Right renal cortex interstitium (tissue), 3 donors: ENCODE measurements around the gene CKAP4. TPM values are rescaled to one million over a fixed set of nuclear protein-coding genes. Genes with fewer than 3 reads are reported as not detected.

ENCODE experiments used
- DNase-seq, 3 donors: peaks; one replicate each; pipeline ENCODE4 v3.0.0-alpha.2; 2013; ENCODE audit warnings: low read depth in 3 of 3, low spot score in 2 of 3
- polyA plus RNA-seq, 3 donors: library from polyadenylated mRNA; unstranded; fragments of 120-200 nt; gene quantifications; one replicate each; pipeline ENCODE4 v1.2.1, GENCODE V29; 2013; ENCODE audit not compliant: insufficient read length in 3 of 3

The CKAP4 gene
- polyA plus RNA-seq, 3 donors = 106 to 112 (median 112) TPM

DNA sequence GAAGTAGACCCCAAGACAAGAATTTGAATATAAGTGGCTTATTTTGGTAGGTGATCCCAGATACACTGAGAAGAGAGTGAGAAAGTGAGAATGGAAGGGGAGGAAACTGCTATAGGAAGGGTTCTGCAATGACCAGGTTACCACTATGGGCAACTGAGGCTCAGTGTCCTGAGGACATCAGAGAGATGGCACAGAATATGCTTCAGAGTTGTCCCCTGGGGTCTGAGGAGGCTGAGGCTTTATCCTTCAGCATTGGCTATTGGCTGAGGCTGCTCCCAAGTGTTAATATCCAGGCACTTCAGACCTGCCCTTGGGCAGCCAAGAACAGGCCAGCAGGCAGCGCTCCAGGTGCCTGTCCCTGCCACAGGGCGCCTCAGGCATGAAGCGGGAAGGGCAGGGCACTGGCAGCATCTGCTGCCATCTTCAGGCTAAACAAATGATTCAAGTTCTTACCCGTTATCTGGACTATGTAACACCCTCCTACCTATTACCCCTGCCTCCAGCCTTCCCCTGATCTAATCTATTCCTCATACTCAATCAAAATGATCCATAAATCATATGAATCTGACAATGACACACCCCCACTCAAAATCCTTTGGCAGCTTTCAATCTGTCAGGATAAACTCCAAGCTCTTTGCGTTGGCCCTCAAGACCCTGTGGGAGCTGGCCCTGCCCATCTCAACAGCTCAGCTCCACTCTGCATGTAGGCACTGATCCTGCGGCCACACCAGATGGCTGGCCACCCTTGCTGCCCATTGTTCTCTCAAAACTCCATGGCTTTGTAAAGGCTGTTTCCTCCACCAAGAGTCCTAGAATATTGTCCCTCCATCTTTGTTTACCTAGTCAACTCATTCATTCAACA lies 42.4 kb downstream of the CKAP4 start:
- no peak for DNase-seq

DNA sequence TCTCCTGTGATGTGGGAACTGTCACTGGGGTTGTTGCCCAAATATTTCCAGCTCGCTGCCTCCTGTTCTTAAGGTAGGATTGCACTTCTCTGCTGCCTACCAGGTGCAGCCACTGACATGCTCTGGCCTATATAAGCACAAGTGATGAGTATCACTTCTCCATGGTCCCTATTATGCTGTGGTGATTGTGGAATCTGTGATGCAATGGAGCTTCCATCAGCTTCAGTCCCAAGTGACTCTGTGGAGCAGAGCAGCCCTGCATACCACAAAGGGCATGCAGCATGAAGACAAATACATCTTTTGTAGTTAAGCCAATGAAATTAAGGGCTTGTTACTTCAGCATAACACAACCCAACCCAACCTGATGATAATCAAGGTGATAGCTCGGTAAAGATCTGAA lies 43.5 kb downstream of the CKAP4 start:
- no peak for DNase-seq

DNA sequence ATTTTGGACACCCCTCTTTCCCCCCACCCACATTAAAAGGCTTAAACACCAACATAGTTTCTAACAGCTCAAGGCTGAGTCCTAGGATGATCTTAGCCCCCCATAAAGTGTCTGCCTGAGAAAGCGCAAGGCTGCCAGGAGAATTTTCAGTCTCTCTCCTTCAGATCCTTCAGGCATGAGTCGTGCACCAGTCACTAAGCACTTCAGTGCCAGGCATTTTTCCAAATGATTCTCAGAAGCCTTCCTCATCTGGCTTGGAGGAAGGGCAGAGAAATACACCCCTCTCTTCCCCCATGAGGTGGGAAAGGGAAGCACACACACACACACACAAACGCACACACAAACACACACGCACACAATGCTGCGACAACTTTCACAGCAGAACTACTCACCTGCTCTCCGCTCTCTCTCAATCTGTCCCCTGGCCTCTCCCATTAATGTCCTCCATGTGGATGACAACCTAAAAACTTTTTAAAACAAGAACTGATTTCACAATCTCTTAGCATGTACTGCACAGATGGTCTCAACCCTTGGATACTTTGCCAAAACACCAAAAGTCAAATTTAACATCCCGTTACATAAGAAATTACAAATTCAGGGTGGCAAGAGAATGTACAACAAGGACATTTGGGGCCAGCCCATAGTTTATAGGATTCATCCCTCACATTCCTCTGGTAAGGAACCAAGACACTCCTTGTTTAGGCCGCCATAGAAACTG lies 49.8 kb downstream of the CKAP4 start:
- no peak for DNase-seq

DNA sequence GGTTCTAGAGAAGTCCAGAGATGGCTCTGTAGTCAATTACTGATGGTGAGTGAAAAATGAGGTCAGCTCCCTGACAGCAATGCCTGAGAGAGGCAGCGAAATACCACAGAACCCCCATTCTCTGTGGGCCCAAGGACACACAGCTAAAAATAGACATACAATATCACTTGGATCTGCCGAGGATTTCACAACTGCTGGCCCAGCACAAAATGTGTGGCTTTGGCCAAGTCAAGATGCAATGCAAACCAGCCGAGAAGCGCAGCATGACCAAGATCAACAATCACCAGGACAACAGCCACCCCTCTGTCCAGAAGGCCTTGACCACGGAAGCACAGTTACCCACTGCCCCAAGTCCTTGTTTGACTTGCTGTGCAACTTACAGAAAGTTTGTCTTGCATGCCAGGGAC lies 52.2 kb downstream of the CKAP4 start:
- no peak for DNase-seq

DNA sequence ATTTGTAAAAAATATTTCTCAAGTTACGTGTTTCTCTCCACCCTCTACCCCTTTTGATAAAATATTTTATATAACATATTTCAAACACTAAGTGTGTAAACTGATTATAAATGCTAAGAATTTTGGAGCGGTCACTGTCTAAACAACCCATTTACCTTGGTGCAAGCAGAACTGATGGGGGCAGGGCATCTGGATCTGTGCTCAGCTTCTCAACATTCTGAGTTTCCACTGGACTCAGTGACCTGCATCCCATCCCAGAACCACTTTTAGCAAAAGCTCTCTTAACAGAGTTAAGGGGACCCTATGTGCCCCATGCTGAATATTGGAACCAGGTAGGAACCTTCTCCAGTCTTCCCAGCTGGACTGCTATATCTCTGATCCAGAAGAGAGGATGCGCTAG lies 53.5 kb downstream of the CKAP4 start:
- no peak for DNase-seq

DNA sequence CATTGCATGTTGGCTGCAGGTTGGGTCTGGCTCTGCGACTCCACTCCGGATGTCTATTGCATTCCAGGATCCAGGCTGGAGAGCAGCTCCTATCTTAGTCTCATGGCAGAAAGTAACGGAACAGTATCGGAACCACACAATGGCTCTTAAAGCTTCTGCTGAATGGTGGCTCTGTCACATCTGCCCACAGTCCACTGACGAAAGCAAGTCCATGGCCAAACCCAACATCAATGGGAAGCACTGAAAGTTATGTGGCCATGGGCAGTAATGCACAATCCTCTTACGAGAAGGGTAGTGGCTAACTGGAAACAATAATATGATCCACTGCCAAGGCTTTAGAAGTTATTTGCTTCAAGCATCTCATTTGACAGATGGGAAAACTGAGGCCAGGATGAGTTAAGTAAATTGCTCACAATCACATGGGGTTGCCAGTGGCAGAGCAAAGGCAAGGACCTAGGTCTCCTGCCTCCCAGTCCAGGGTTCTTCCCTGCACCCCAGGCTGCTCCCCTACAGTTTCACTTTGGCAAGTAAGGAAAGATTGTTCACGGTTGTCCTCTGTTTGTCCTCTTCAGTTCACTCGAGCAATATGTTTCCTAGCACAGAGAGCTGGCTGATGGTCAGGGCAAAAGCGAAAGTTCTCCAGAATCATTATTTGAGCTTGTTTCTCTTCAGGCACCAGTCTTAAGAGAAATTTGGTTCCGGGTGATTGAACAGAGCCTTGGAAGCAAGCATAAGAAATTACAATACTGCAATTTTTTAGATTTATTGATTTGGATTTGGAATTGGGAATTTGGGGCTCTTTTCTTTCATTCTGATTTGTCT lies 54.2 kb downstream of the CKAP4 start:
- DNase-seq = no peak

DNA sequence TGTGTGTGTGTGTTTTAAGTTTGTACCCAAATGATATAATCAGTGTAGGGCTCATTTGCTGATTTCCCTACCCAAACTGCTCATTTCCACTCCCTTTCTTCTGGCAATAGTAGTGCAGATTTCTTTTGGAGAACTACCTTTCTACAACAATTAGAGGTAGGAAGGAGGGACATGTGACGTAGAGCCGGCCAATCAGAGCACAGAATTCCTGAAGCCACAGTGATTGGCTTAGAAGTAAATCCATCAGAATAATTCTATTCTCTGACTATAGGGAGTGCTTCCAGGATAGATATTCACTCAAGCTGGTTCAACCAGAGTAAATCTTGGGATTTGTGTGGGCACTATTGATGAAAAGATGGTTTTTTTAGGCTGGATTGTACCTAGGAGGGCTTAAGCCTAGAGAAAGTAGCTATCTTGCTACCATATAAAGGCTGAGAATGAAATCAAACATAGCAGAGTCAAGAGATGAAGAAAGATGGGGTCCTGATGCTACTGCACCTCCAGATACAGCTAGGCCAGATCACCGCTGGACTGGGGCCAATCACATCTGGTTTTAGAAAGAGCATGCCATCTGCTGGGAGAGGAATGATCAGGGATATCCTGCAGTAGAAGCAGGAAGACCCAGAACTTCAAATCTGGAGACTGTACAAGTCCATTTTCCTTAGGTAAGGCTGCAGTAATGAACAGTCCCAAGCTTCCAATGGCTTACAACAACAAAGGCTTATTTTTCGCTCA lies 55.0 kb downstream of the CKAP4 start:
- no peak for DNase-seq

DNA sequence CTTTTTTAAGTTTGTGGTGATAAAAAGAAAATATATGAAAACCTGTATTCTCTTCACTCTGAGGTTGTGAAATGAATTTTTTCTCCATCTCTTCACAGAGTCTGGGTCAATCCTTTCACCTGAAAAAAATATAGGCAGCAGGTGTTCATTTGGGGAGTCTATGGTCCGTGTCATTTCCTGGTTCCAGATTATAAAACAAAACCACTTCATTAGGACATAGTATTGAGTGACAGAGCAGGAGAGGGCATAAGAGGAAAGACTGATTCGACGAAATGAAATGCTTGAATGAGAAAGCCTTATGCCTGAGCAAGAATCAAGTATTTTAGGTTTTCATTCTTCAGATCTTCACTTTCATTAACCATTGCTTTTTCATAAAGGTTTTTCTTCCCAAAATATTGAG lies 57.2 kb downstream of the CKAP4 start:
- DNase-seq = no peak

DNA sequence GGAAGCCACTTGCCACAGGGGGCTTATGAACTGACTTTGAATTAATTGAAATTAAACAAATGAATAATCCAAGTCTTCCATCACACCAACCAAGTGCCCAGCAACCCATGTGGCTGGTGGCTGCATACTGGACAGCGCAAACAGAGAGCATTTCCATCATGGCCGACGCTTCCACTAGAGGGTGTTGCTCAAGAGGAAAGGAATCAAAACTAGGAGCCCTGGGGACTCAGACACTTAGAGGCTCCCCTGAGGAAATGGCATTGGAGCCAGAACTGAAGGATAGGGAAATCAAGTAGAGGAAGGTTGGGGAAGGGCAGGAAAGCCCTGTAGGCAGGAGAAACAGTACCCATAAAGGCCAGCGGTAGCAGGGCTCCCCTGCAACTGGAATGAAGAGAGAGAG lies 58.5 kb downstream of the CKAP4 start:
- DNase-seq = no peak

DNA sequence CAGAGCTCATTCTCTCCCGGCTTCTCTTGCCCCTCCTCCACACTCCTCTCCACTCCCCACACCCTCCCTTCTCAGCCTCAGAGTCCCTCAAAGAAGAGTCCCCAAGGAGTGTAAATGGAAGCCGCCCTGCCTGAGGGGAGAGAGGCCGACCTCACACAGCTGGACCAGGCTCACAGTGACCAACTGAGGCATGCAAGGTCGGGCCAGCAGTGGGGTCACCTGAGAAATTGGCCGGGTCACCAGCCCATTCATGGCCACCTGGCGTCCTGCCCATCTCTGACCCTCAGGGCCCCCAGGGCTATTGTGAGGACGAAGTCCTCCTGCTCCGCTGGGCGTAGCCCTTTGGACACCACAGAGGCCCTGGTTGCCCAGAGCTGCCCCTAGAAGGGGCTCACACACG lies 59.6 kb downstream of the CKAP4 start:
- DNase-seq = no peak

Other genes with a start within 250 kb of the CKAP4 start
- 10 to 100 TPM in 1 of 3 donors, 1 to 10 TPM in 2; 9.6 to 10.1 (median 9.8) TPM for gene NUAK1, start 109.1 kb downstream of the CKAP4 start, polyA plus RNA-seq
- 10 to 100 TPM; 16.7 to 20.6 (median 19.6) TPM for gene TCP11L2, start 54.7 kb upstream of the CKAP4 start, polyA plus RNA-seq
- gene POLR3B, start 109.7 kb upstream of the CKAP4 start, polyA plus RNA-seq = 10 to 100 TPM; 17.6 to 19.6 (median 18.2) TPM